Measurements from ENCODE around the gene CAMK1D. TPM values are rescaled to one million over a fixed set of nuclear protein-coding genes. Genes with fewer than 3 reads are reported as not detected.
A peak's percentile ranks its signal among the peaks of the same experiment; 100 is the strongest.

CAMK1D gene
- total RNA-seq, 1 donor from 2014 or later: 12.8 TPM

DNA sequence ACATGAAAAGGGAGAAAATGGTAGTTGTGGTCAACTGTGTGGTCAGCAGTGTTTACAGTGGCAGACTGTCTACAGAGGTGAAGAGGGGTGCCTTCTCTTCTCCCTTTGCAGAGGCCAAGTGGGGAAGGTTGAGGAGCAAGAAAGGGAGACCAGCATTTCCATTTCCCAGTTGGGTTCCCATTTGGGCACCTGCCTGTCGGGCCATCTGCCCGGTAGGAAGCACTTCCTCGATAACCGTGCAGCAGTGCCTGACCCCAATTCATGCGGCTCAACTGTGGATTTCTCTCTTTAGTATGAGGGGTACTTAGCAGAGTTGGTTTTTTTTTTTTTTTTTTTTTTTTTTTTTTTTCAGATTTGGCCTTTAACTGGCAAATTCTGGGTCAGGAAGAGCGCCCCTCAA lies 525.2 kb downstream of the CAMK1D start:
- TF ChIP-seq POLR2AphosphoS5 (IDR thresholded peaks at IDR 0.05; ENCODE audit: insufficient read depth in 1 of 2, low read depth in 1 of 2): no peak
- TF ChIP-seq, protein P1, sequence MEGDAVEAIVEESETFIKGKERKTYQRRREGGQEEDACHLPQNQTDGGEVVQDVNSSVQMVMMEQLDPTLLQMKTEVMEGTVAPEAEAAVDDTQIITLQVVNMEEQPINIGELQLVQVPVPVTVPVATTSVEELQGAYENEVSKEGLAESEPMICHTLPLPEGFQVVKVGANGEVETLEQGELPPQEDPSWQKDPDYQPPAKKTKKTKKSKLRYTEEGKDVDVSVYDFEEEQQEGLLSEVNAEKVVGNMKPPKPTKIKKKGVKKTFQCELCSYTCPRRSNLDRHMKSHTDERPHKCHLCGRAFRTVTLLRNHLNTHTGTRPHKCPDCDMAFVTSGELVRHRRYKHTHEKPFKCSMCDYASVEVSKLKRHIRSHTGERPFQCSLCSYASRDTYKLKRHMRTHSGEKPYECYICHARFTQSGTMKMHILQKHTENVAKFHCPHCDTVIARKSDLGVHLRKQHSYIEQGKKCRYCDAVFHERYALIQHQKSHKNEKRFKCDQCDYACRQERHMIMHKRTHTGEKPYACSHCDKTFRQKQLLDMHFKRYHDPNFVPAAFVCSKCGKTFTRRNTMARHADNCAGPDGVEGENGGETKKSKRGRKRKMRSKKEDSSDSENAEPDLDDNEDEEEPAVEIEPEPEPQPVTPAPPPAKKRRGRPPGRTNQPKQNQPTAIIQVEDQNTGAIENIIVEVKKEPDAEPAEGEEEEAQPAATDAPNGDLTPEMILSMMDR (IDR thresholded peaks at IDR 0.05): no peak
- TF ChIP-seq POLR2A (IDR thresholded peaks at IDR 0.05): no peak
- H3K36me3 ChIP-seq: no peaks in the 10 kb centered on the region
- intact Hi-C loops (cut with DNase I): no loop called here
- H3K9me3 ChIP-seq: no peaks in the 10 kb centered on the region
- DNase-seq (ENCODE audit: extremely low spot score in 2 of 2): no peak
- peaks cover 21% of the 10 kb centered on the region for H3K4me1 ChIP-seq
- no peaks in the 10 kb centered on the region for H3K27me3 ChIP-seq
- no peak overlapping the region for H3K4me3 ChIP-seq
- H3K27ac ChIP-seq: no peak overlapping the region

DNA sequence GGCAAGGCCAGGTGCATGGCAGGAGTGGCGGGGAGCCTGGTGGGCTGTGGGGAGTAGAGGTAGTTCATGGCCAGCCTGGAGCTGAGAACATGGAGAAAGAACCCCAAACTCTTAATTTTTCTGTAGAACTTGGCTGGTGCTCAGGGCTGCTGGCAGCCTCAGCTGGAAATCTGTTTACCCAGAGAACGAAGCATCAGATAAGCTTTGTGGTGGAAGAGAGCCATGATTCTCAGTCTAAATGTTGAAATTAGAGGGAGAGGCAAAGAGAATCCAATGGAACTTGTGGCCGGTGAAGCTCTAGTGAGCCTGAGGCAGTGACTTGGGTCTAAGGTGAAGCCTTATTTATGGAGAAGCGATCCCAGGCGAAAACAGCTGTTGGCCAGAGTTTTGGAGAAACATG lies 525.8 kb downstream of the CAMK1D start:
- Histone ChIP-seq H3K27me3 (no peaks in the 10 kb centered on the region), H3K27ac (no peak overlapping the region), H3K4me1 (peaks cover 27% of the 10 kb centered on the region), H3K36me3 (no peaks in the 10 kb centered on the region), H3K9me3 (no peaks in the 10 kb centered on the region), H3K4me3 (no peak overlapping the region)
- TF ChIP-seq POLR2A (IDR thresholded peaks at IDR 0.05) (no peak), POLR2AphosphoS5 (IDR thresholded peaks at IDR 0.05; ENCODE audit: insufficient read depth in 1 of 2, low read depth in 1 of 2) (peak in 1 of 2 donors; percentile 33)
- TF ChIP-seq, protein P1 (IDR thresholded peaks at IDR 0.05): no peak
- DNase-seq (ENCODE audit: extremely low spot score in 2 of 2): no peak
- intact Hi-C loops (cut with DNase I): no loop called here

DNA sequence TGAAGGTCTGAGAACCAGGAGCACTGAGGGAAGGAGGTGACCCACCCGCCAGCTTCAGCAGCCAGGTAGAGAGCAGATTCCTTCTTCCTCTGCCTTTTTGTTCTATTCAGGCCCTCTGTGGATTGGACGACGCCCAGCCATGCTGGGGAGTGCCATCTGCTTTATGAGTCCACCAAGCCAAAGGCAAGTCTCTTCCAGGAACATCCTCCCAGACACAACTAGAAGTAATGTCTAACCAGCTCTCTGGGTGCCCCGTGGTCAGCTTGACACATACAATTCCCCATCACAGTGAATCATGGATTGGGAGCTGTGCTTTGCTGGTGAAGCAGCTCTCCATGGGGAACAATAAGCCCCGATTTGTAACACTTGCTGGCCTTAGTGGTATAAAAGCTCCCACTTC lies 526.9 kb downstream of the CAMK1D start:
- Histone ChIP-seq H3K27ac (peak overlapping the region; percentile 71), H3K4me1 (peaks cover 29% of the 10 kb centered on the region), H3K27me3 (no peaks in the 10 kb centered on the region), H3K36me3 (no peaks in the 10 kb centered on the region), H3K4me3 (no peak overlapping the region), H3K9me3 (no peaks in the 10 kb centered on the region)
- no peak for TF ChIP-seq POLR2AphosphoS5 (IDR thresholded peaks at IDR 0.05; ENCODE audit: insufficient read depth in 1 of 2, low read depth in 1 of 2)
- no peak for TF ChIP-seq POLR2A (IDR thresholded peaks at IDR 0.05)
- TF ChIP-seq, protein P1 (IDR thresholded peaks at IDR 0.05): no peak
- intact Hi-C loops (cut with DNase I): no loop called here
- no peak for DNase-seq (ENCODE audit: extremely low spot score in 2 of 2)

DNA sequence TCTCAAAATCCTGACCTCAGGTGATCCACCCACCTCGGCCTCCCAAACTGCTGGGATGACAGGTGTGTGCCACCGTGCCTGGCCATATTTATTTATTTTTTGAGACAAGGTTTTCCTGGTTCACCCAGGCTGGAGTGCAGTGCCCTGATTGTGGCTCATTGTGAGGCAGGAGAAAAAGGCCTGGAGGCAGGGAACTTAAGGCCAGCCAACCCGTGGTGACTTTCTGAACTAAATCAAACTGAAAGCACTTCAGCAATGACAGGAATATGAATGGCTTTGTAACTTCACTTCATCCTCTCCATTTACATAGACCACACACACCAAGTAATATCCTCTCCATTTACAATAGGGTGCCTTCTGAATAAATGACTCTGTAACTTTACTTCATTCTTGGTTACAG lies 527.8 kb downstream of the CAMK1D start:
- Histone ChIP-seq H3K27ac (no peak overlapping the region), H3K27me3 (no peaks in the 10 kb centered on the region), H3K9me3 (no peaks in the 10 kb centered on the region), H3K4me1 (peaks cover 29% of the 10 kb centered on the region), H3K4me3 (no peak overlapping the region), H3K36me3 (no peaks in the 10 kb centered on the region)
- intact Hi-C loops (cut with DNase I): no loop called here
- no peak for DNase-seq (ENCODE audit: extremely low spot score in 2 of 2)
- TF ChIP-seq, protein P1 (IDR thresholded peaks at IDR 0.05): no peak
- TF ChIP-seq POLR2AphosphoS5 (IDR thresholded peaks at IDR 0.05; ENCODE audit: insufficient read depth in 1 of 2, low read depth in 1 of 2) (no peak), POLR2A (IDR thresholded peaks at IDR 0.05) (no peak)

DNA sequence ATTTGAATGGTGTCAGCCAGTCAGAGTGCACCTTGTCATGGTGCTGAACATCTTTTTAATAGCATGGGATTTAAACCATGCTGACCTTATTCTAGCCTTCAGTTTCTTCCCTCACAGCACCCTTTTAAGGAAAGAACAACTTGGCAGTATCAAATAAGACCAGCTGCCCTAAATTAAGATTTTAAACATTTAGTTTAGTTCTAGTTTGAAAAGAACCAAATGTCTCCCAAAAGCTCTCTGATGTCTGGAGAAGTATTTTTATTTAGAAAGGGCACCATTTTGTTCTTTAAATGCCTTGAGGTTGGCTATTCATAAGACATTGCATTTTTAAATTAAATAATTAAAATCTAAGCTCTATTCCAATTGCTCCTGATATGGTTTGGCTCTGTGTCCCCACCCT lies 531.1 kb downstream of the CAMK1D start:
- peak in 1 of 2 donors; percentile 56 for TF ChIP-seq POLR2AphosphoS5 (IDR thresholded peaks at IDR 0.05; ENCODE audit: insufficient read depth in 1 of 2, low read depth in 1 of 2)
- TF ChIP-seq, protein P1 (IDR thresholded peaks at IDR 0.05): no peak
- no peak for TF ChIP-seq POLR2A (IDR thresholded peaks at IDR 0.05)

More for the DNA sequence above, 531.1 kb downstream of the CAMK1D start:
- intact Hi-C loops (cut with DNase I): no loop called here
- no peak for DNase-seq (ENCODE audit: extremely low spot score in 2 of 2)
- H3K9me3 ChIP-seq: no peaks in the 10 kb centered on the region
- H3K4me3 ChIP-seq: no peak overlapping the region
- H3K36me3 ChIP-seq: no peaks in the 10 kb centered on the region
- no peaks in the 10 kb centered on the region for H3K27me3 ChIP-seq
- peak overlapping the region; percentile 40 for H3K27ac ChIP-seq
- peaks cover 22% of the 10 kb centered on the region for H3K4me1 ChIP-seq
